HG03521 (cell line): ENCODE measurements around the gene GK.
"Not testable (repeated sequence)": the region's sequence is repeated elsewhere in the genome, so short reads cannot be mapped to it uniquely, and the experiment has no call there.

Source experiments
- ATAC-seq: cut with Tn5 transposase; IDR thresholded peaks from one replicate; pipeline ENCODE4 v1.9.1; 2021; ENCODE audit warnings: mild to moderate bottlenecking, moderate library complexity; ENCODE audit not compliant: unreplicated experiment

The GK gene

GRCh38 chrX:30693999-30694650 lies 40.9 kb downstream of the GK start:
- ATAC-seq, result no peak

- no peak for ATAC-seq
These were observed 49.5 kb downstream of the GK start for GRCh38 chrX:30702736-30703135.

- no peak for ATAC-seq
These were observed 53.1 kb downstream of the GK start for GRCh38 chrX:30706216-30706775.

- no peak for ATAC-seq
These were observed 59.0 kb downstream of the GK start for GRCh38 chrX:30712214-30712613.

GRCh38 chrX:30713061-30713525 lies 59.9 kb downstream of the GK start:
- ATAC-seq, result peak; percentile 92

DNA sequence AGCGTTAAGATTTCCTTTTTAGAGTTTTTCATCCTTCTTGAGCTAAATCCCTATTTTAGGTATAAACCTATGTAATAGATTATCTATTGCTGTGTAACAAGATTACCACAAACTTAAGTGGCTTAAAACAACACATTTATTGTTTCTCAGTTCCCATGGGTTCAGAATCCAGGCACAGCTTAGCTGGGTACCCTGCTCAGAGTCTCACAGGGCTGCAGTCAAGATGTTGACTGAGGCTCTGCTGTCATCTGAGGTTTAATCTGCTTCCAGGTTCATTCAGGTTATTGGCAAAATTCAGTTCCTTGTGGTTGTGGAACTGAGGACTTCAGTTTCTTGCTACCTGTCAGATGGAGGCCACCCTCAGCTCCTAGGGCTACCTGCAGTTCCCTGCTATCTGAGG lies 60.9 kb downstream of the GK start:
- peak; percentile 36 for ATAC-seq

DNA sequence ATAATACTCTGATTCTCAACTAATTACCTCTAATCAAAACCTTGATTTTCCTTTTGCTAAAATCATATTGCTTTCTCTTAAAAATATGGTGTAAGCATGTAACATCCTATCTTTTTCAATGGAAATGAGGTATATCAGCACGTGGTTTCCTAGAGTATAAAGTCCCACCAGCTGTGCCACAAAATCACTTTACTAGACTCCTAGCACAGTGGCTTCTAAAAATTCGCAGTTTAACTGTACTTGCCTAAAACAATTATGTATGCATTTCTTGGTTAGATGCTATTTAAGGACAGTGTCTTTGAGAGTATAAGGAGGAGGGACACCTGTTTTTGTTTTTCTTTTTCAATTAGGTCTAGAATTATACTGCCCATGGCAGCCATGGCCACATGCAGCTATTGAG lies 62.8 kb downstream of the GK start:
- ATAC-seq, result no peak

DNA sequence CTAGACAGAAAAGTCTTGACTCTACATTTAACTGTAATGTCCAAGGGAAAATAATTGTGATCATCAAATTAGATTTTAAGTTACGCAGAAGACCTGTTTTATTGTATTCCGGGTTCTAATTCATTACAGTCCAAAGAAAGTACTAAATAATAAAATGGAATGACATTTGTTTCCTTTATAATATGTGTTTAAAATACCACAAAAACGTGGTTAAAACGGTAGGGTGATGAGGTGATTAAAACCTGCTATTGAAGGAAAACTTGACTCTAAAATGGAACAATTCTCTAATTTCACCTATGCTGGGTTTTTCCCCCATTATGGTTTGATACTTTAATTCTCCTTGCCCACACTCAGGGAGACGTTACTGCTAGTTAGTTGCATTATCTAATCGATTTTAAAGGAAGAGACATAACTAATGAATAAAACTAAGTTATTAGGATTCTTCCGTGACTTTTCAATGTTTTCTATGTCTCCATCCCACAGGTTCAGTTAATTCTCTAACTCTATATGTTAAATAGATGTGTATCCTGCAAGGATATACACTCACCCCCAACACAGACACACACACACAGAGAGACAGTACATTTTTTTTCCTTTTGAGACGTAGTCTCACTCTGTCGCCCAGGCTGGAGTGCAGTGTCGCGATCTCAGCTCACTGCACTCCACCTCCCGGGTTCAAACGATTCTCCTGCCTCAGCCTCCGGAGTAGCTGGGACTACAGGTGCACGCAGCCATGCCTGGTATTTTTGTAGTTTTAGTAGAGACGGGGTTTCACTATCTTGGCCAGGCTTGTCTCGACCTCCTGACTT lies 80.8 kb downstream of the GK start:
- ATAC-seq, result no peak

GRCh38 chrX:30734782-30735181 lies 81.6 kb downstream of the GK start:
- ATAC-seq, result no peak

- peak; percentile 94 for ATAC-seq
These were observed 82.6 kb downstream of the GK start for GRCh38 chrX:30735839-30736238.

DNA sequence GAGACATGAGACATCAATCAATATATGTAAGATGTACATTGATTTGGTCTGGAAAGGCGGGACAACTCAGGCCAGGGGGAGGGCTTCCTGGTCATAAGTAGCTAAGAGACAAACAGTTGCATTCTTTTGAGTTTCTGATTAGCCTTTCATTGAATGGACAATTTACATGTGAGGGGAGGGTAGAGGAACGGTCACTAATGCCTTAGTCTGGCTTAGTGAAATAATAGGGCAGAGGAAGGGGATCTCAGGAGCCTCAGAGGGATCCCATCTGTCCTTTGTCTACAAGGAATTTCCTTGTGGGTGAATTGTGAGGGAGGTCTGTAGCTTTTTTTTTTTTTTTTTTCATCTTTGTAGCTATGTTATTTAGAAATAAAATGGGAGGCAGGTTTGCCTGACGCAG lies 88.3 kb downstream of the GK start:
- ATAC-seq, result no peak

DNA sequence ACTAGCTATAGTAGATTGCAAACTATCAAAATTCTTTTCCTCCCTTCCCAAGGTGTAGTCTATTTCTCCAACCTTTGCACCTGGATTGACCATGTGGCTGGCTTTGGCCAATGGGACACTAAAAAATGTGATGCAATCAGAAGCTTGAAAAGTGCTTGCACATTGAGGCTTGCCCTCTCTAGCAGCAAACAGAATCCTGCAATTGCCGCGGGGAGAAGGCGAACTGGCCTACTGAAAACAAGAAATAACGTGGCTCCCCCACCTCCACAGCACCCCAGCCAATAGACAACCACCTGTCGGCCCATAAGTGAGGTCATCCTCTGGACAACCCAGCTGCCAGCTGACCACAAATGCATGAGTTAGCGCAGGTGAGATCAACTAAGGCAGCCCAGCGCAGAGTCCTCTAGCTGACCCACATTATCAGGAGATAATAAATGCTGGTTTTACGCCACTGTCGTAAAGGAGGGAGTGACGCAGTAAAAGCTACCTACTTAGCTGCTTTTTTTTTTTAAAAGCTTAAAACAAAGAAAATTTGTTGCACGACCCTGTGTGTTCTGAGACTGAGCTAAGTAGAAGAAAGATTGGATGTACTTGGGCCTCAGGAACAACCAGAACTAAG lies 95.2 kb downstream of the GK start:
- ATAC-seq, result no peak

- ATAC-seq, result no peak
These were observed 98.3 kb downstream of the GK start for GRCh38 chrX:30751497-30751896.

DNA sequence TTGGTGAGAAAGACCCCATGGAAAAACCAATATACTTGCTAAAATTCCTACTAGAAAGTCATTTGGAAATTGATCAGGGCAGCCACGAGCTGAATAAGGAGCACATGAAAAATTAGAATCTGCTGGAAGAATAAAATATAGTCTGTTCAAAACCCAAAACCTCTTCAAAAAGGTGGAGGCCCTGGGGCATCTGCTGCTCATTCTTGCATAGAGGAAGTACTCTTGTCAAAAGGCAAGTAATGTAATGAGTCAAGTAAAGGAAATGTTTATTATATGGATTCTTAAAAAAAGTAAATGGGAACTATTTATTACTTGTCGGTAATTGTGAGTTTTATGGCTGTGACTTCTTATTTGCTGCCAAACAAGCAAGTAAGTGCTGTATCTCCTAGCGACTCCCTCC lies 109.5 kb downstream of the GK start:
- no peak for ATAC-seq

- not testable (repeated sequence) for ATAC-seq
These were observed 120.5 kb downstream of the GK start for GRCh38 chrX:30773764-30774163.

- ATAC-seq, result no peak
These were observed 124.4 kb downstream of the GK start for GRCh38 chrX:30777575-30777974.

GRCh38 chrX:30779453-30780030 lies 126.3 kb downstream of the GK start:
- no peak for ATAC-seq
